HCT116 (cell line): ENCODE measurements around the gene FAM151B.

Experiments used
- ELF1 ChIP-seq: IDR thresholded peaks from 2 replicates; pipeline ENCODE4 v1.6.1; 2012; ENCODE audit warnings: low read depth, borderline replicate concordance
- EZH2 ChIP-seq: fragments of 200-600 bp; sonication (generic); IDR thresholded peaks from 2 replicates; pipeline ENCODE4 v1.6.1; 2017; ENCODE audit warnings: antibody characterized with exemption, mixed run types
- JUND ChIP-seq: IDR thresholded peaks from 2 replicates; pipeline ENCODE4 v1.6.1; 2012
- POLR2A ChIP-seq: IDR thresholded peaks from 2 replicates; pipeline ENCODE4 v1.7.0; 2011; ENCODE audit warnings: borderline replicate concordance; ENCODE audit not compliant: insufficient read depth, insufficient read length; ENCODE audit errors: extremely low read depth
- POLR2AphosphoS5 ChIP-seq: IDR thresholded peaks from 2 replicates; pipeline ENCODE4 v1.6.1; 2011; ENCODE audit warnings: mild to moderate bottlenecking, low read depth, low read length, moderate library complexity
- RAD21 ChIP-seq: IDR thresholded peaks from 2 replicates; pipeline ENCODE4 v1.6.1; 2012; ENCODE audit warnings: low read depth, mild to moderate bottlenecking
- SIN3A ChIP-seq: IDR thresholded peaks from 2 replicates; pipeline ENCODE4 v1.6.1; 2012; ENCODE audit warnings: low read depth
- SP1 ChIP-seq: IDR thresholded peaks from 2 replicates; pipeline ENCODE4 v1.6.1; 2012; ENCODE audit warnings: low read depth
- TCF7L2 ChIP-seq: IDR thresholded peaks from 2 replicates; pipeline ENCODE4 v1.7.0; 2011; ENCODE audit warnings: borderline replicate concordance, inconsistent platforms; ENCODE audit not compliant: insufficient read depth, insufficient read length; ENCODE audit errors: extremely low read depth
- YY1 ChIP-seq: IDR thresholded peaks from 2 replicates; pipeline ENCODE4 v1.6.1; 2011; ENCODE audit warnings: low read length, low read depth, moderate library complexity, mild to moderate bottlenecking; ENCODE audit not compliant: insufficient replicate concordance; ENCODE audit errors: extremely low read depth
- ZNF274 ChIP-seq: fragments of 200-500 bp; sonication (Bioruptor generic); IDR thresholded peaks from 2 replicates; pipeline ENCODE4 v1.6.1; 2014; ENCODE audit warnings: mild to moderate bottlenecking, low read depth, low read length, inconsistent platforms
- TF ChIP-seq, protein P1 (sequence below), 3 experiments: fragments of 200-600 bp in 1 of 3; sonication (generic) in 1 of 3; IDR thresholded peaks in 2 of 3; conservative IDR thresholded peaks in 1 of 3; 2 replicates each; pipeline ENCODE4 v1.5.1; 2012 to 2017; ENCODE audit warnings: low read depth in 2 of 3, low read length in 2 of 3, antibody characterized with exemption in 1 of 3, borderline replicate concordance in 1 of 3, control low read depth in 1 of 3, mild to moderate bottlenecking in 1 of 3, mixed read lengths in 1 of 3, mixed run types in 1 of 3, moderate library complexity in 1 of 3; ENCODE audit not compliant: insufficient read depth in 1 of 3
- TF ChIP-seq, protein P2 (sequence below): IDR thresholded peaks from 2 replicates; pipeline ENCODE4 v1.6.1; 2012
- TF ChIP-seq, protein P3 (sequence below): IDR thresholded peaks from 2 replicates; pipeline ENCODE4 v1.6.1; 2012; ENCODE audit warnings: low read depth

- TF ChIP-seq, protein P1, sequence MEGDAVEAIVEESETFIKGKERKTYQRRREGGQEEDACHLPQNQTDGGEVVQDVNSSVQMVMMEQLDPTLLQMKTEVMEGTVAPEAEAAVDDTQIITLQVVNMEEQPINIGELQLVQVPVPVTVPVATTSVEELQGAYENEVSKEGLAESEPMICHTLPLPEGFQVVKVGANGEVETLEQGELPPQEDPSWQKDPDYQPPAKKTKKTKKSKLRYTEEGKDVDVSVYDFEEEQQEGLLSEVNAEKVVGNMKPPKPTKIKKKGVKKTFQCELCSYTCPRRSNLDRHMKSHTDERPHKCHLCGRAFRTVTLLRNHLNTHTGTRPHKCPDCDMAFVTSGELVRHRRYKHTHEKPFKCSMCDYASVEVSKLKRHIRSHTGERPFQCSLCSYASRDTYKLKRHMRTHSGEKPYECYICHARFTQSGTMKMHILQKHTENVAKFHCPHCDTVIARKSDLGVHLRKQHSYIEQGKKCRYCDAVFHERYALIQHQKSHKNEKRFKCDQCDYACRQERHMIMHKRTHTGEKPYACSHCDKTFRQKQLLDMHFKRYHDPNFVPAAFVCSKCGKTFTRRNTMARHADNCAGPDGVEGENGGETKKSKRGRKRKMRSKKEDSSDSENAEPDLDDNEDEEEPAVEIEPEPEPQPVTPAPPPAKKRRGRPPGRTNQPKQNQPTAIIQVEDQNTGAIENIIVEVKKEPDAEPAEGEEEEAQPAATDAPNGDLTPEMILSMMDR (IDR thresholded peaks at IDR 0.05 in 2 of 3, conservative IDR thresholded peaks at IDR 0.05 in 1 of 3; ENCODE audit: borderline replicate concordance in 1 of 3, insufficient read depth in 1 of 3, low read depth in 2 of 3, low read length in 2 of 3): no peak
- TF ChIP-seq EZH2 (no peak), JUND (no peak), ELF1 (no peak), SP1 (no peak), TCF7L2 (no peak), ZNF274 (no peak), POLR2A (no peak), SIN3A (no peak), POLR2AphosphoS5 (no peak), RAD21 (no peak), YY1 (no peak)
- TF ChIP-seq, protein P2, sequence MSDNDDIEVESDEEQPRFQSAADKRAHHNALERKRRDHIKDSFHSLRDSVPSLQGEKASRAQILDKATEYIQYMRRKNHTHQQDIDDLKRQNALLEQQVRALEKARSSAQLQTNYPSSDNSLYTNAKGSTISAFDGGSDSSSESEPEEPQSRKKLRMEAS: no peak
- TF ChIP-seq, protein P3, sequence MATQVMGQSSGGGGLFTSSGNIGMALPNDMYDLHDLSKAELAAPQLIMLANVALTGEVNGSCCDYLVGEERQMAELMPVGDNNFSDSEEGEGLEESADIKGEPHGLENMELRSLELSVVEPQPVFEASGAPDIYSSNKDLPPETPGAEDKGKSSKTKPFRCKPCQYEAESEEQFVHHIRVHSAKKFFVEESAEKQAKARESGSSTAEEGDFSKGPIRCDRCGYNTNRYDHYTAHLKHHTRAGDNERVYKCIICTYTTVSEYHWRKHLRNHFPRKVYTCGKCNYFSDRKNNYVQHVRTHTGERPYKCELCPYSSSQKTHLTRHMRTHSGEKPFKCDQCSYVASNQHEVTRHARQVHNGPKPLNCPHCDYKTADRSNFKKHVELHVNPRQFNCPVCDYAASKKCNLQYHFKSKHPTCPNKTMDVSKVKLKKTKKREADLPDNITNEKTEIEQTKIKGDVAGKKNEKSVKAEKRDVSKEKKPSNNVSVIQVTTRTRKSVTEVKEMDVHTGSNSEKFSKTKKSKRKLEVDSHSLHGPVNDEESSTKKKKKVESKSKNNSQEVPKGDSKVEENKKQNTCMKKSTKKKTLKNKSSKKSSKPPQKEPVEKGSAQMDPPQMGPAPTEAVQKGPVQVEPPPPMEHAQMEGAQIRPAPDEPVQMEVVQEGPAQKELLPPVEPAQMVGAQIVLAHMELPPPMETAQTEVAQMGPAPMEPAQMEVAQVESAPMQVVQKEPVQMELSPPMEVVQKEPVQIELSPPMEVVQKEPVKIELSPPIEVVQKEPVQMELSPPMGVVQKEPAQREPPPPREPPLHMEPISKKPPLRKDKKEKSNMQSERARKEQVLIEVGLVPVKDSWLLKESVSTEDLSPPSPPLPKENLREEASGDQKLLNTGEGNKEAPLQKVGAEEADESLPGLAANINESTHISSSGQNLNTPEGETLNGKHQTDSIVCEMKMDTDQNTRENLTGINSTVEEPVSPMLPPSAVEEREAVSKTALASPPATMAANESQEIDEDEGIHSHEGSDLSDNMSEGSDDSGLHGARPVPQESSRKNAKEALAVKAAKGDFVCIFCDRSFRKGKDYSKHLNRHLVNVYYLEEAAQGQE: no peak
These were observed 4.8 kb downstream of the FAM151B start for GRCh38 chr5:80492741-80493140.
